ENCODE data around the gene MFRP. TPM values are rescaled to one million over a fixed set of nuclear protein-coding genes. Genes with fewer than 3 reads are reported as not detected.

Gene MFRP
- total and polyA plus RNA-seq, 10 of the 15 experiments (the other 5 are each of a cell fraction or from before 2014, with no cell fraction given) = not detected

DNA sequence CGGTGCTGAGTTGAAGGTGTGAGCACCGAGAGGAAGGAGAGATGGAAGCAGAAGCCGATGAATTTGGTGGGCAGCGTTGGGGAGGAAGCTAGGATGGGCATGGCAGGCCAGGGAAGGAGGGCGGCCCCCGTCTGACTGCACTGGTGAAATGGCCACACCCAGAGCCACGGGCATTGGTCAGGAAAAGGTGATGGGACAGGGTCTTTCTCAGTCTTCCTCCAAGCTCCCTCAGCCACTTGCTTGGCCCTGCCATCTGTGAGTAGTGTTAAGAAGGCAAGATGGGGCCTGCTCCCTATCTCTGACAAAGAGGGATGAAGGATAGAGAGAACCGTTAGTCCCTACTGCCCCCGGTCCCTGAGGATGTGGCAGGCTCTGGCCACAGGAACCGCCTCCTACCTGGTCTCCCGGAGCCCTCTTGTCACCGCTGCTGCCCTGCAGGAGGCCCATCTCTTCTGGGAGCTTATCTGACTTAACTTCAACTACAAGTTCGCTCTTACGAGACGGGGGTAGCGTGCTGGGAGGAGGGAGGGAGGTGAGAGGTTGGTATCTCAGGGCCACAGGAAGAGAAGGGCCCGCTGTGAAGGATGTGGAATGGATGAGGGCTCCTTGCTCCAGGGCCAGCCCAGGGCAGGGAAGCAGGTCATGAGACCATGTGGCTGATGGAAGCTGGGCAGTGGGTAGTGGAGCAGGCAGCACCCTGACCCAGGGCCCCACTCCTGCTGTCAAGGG, 36.4 kb downstream of the MFRP start:
- H4K20me1 ChIP-seq (ENCODE audit: control insufficient read depth, insufficient read depth) = no peaks in the 10 kb centered on the region
- TF ChIP-seq BRCA1 (IDR thresholded peaks at IDR 0.05; ENCODE audit: low read depth, low read length) (no peak), SP1 (IDR thresholded peaks at IDR 0.05; ENCODE audit: low read depth, low read length) (no peak), KAT2A (conservative IDR thresholded peaks at IDR 0.05; ENCODE audit: control insufficient read depth, low read depth, low read length) (no peak), RBBP5 (conservative IDR thresholded peaks at IDR 0.05) (no peak), EED (IDR thresholded peaks at IDR 0.05; ENCODE audit: low read depth) (no peak), EZH2 (IDR thresholded peaks at IDR 0.05; ENCODE audit: borderline replicate concordance, control insufficient read depth, low read depth, low read length) (no peak), ATF2 (IDR thresholded peaks at IDR 0.05; ENCODE audit: low read length) (no peak)
- BruUV-seq (replicated peaks) = no TSS peak
- POLR2A ChIA-PET = interaction anchor here (0.8 kb wide), 1 partner anchor 8 kb away, joined by 3 read pairs; no protein-coding TSS in a partner anchor
- no peak for FAIRE-seq
- CTCF ChIA-PET = interaction anchor here (2.5 to 5.1 kb wide), 2 partner anchors 12 to 25 kb away, joined by 7 to 45 read pairs; no protein-coding TSS in a partner anchor
- H3K4me2 ChIP-seq (ENCODE audit: control insufficient read depth, insufficient read depth) = no peak overlapping the region
- intact Hi-C loops (cut with micrococcal nuclease; ENCODE audit: unreplicated experiment) (no loop called here), in situ Hi-C loops (cut with MboI) (no loop called here)
- H3K36me3 ChIP-seq (ENCODE audit: control insufficient read depth in 2 of 2, insufficient read depth in 2 of 2, low read length in 1 of 2) = peaks cover 3 to 9% of the 10 kb centered on the region in 2 experiments; a peak in 3 of 4 replicates
- H3K27me3 ChIP-seq (replicated peaks in 1 of 2; ENCODE audit: control insufficient read depth in 2 of 2, insufficient read depth in 2 of 2, low read length in 1 of 2) = no peaks in the 10 kb centered on the region
- H3K27ac ChIP-seq (ENCODE audit: control insufficient read depth, insufficient read depth) = no peak overlapping the region
- RAD21 ChIA-PET (ENCODE audit: unreplicated experiment) = no interaction called here
- no peaks in the 10 kb centered on the region for H3K4me1 ChIP-seq (ENCODE audit: control insufficient read depth, insufficient read depth, low read length)
- ATAC-seq = no peak
- 81% methylated on average over 16 of the region's 17 CpGs for WGBS (ENCODE audit: insufficient coverage, insufficient replicate concordance, low lambda C conversion rate, missing lambda C conversion rate)
- H3K9me3 ChIP-seq (replicated peaks; ENCODE audit: control insufficient read depth, insufficient read depth, low read length) = no peaks in the 10 kb centered on the region
- H3K79me2 ChIP-seq (ENCODE audit: control insufficient read depth, insufficient read depth, low read length) = no peaks in the 10 kb centered on the region
- H3K9ac ChIP-seq (ENCODE audit: control insufficient read depth, insufficient read depth, low read length) = no peak overlapping the region
- H2AFZ ChIP-seq (ENCODE audit: control insufficient read depth, low read depth, low read length) = no peak overlapping the region
- no peak for DNase-seq (ENCODE audit: low read depth, low spot score)
- H3K4me3 ChIP-seq = no peak overlapping the region
- SMC1A ChIA-PET (ENCODE audit: uncharacterized antibody, unreplicated experiment) = interaction anchor here (1.4 kb wide), 1 partner anchor 16 kb away, joined by 4 read pairs; no protein-coding TSS in a partner anchor
